SH-SY5Y (cell line): ENCODE data around the gene CCDC6.

Experiments used
- GATA2 ChIP-seq: IDR thresholded peaks from 2 replicates; pipeline ENCODE4 v1.6.1; 2011; ENCODE audit warnings: mild to moderate bottlenecking, low read depth, low read length
- GATA3 ChIP-seq: IDR thresholded peaks from 2 replicates; pipeline ENCODE4 v1.6.1; 2011; ENCODE audit warnings: low read depth, mild to moderate bottlenecking, low read length, moderate library complexity

GRCh38 chr10:59852670-59853069 lies 53.7 kb downstream of the CCDC6 start:
- TF ChIP-seq GATA3 (no peak), GATA2 (no peak)
